HL-60 (cell line): ENCODE data around the gene CNTNAP5.

Experiments
- POLR2AphosphoS5 ChIP-seq: IDR thresholded peaks from 2 replicates; pipeline ENCODE4 v1.6.1; 2012; ENCODE audit warnings: low read depth
- SPI1 ChIP-seq: IDR thresholded peaks from 2 replicates; pipeline ENCODE4 v1.6.1; 2012; ENCODE audit warnings: low read depth, mild to moderate bottlenecking, borderline replicate concordance
- TF ChIP-seq, protein P1 (sequence below): IDR thresholded peaks from one replicate; pipeline ENCODE4 v1.5.1; 2011; ENCODE audit warnings: low read length, control low read depth, inconsistent platforms; ENCODE audit not compliant: insufficient read depth

DNA sequence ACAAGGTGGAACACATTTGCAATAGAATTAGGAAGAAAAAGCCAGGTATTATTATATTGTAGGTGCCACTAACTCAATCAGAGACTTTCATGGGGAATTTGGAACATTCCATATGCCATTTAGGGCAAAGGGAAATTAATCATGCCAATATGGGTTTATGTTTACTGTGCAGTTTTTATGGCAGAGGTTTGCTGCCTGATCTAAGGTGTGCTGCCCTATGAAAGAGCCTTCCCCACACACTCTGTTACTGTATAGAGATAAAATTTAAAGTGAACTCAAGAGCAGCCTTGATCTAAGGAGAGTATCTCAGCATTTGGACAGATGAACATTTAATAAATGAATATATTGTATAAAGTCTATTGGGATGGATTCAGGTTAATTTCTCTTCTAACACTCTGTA lies 771.6 kb downstream of the CNTNAP5 start:
- TF ChIP-seq, protein P1, sequence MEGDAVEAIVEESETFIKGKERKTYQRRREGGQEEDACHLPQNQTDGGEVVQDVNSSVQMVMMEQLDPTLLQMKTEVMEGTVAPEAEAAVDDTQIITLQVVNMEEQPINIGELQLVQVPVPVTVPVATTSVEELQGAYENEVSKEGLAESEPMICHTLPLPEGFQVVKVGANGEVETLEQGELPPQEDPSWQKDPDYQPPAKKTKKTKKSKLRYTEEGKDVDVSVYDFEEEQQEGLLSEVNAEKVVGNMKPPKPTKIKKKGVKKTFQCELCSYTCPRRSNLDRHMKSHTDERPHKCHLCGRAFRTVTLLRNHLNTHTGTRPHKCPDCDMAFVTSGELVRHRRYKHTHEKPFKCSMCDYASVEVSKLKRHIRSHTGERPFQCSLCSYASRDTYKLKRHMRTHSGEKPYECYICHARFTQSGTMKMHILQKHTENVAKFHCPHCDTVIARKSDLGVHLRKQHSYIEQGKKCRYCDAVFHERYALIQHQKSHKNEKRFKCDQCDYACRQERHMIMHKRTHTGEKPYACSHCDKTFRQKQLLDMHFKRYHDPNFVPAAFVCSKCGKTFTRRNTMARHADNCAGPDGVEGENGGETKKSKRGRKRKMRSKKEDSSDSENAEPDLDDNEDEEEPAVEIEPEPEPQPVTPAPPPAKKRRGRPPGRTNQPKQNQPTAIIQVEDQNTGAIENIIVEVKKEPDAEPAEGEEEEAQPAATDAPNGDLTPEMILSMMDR: no peak
- no peak for TF ChIP-seq POLR2AphosphoS5
- TF ChIP-seq SPI1: no peak
